Mesenchymal stem cell (in vitro differentiated cells and primary cell): Measurements from ENCODE around the gene PIGN.

ENCODE experiments used
- DNase-seq: peaks from one replicate; pipeline ENCODE4 v3.0.0-alpha.2; 2013
- H2AFZ ChIP-seq: one replicate; pipeline ENCODE4 v1.6.1; 2013; ENCODE audit warnings: low read depth, mild to moderate bottlenecking, control low read depth, inconsistent platforms, low read length, moderate library complexity
- H2AK5ac ChIP-seq: 2 replicates; pipeline ENCODE4 v1.6.1; 2013; ENCODE audit warnings: low read length, moderate library complexity, mild to moderate bottlenecking, inconsistent platforms; ENCODE audit not compliant: severe bottlenecking
- H2BK120ac ChIP-seq: one replicate; pipeline ENCODE4 v1.6.1; 2013; ENCODE audit warnings: low read depth, mild to moderate bottlenecking, inconsistent platforms, low read length, moderate library complexity
- H2BK12ac ChIP-seq, 2 experiments: one replicate each; pipeline ENCODE4 v1.6.1; 2013; ENCODE audit warnings: inconsistent platforms in 2 of 2, low read length in 2 of 2, mild to moderate bottlenecking in 2 of 2, moderate library complexity in 2 of 2, control low read depth in 1 of 2
- H2BK15ac ChIP-seq: one replicate; pipeline ENCODE4 v1.6.1; 2013; ENCODE audit warnings: mild to moderate bottlenecking, low read depth, inconsistent platforms; ENCODE audit not compliant: poor library complexity, severe bottlenecking
- H2BK5ac ChIP-seq: 2 replicates; pipeline ENCODE4 v1.6.1; 2013; ENCODE audit warnings: low read depth, mild to moderate bottlenecking, low read length, control low read depth, inconsistent platforms; ENCODE audit not compliant: poor library complexity, severe bottlenecking
- H3K14ac ChIP-seq, 2 experiments: one replicate each; pipeline ENCODE4 v1.6.1; 2013; ENCODE audit warnings: inconsistent platforms in 2 of 2, low read length in 2 of 2, control low read depth in 1 of 2, mild to moderate bottlenecking in 1 of 2, moderate library complexity in 1 of 2
- H3K18ac ChIP-seq, 2 experiments: one replicate each; pipeline ENCODE4 v1.6.1; 2013; ENCODE audit warnings: inconsistent platforms in 2 of 2, low read length in 2 of 2, control low read depth in 1 of 2, low read depth in 1 of 2, mild to moderate bottlenecking in 1 of 2
- H3K23ac ChIP-seq, 2 experiments: one replicate each; pipeline ENCODE4 v1.6.1; 2013; ENCODE audit warnings: inconsistent platforms in 2 of 2, low read length in 2 of 2, mild to moderate bottlenecking in 2 of 2, moderate library complexity in 2 of 2, control low read depth in 1 of 2
- H3K27ac ChIP-seq: 2 replicates; pipeline ENCODE4 v1.5.1; 2013; ENCODE audit warnings: mild to moderate bottlenecking, moderate library complexity, low read length, control low read depth, inconsistent platforms; ENCODE audit not compliant: poor library complexity, severe bottlenecking
- H3K27me3 ChIP-seq, 2 experiments: 2 replicates each; pipeline versions ENCODE4 v1.6.1 to v1.7.0; 2013; ENCODE audit warnings: low read length in 2 of 2, mild to moderate bottlenecking in 2 of 2, moderate library complexity in 2 of 2, control low read depth in 1 of 2, inconsistent platforms in 1 of 2; ENCODE audit not compliant: control insufficient read depth in 1 of 2, insufficient read depth in 1 of 2
- H3K36me3 ChIP-seq, 2 experiments: 2 replicates each; pipeline versions ENCODE4 v1.6.1 to v1.7.0; 2013; ENCODE audit warnings: low read length in 2 of 2, control low read depth in 1 of 2, inconsistent platforms in 1 of 2, low read depth in 1 of 2, mild to moderate bottlenecking in 1 of 2; ENCODE audit not compliant: insufficient read depth in 2 of 2, control insufficient read depth in 1 of 2
- H3K4ac ChIP-seq, 2 experiments: one replicate each; pipeline ENCODE4 v1.6.1; 2013; ENCODE audit warnings: inconsistent platforms in 2 of 2, low read length in 2 of 2, mild to moderate bottlenecking in 2 of 2, moderate library complexity in 2 of 2, control low read depth in 1 of 2, low read depth in 1 of 2
- H3K4me1 ChIP-seq: 2 replicates; pipeline ENCODE4 v1.6.1; 2013; ENCODE audit warnings: low read depth, low read length, control low read depth; ENCODE audit not compliant: control insufficient read depth, insufficient read depth
- H3K4me2 ChIP-seq: 2 replicates; pipeline ENCODE4 v1.6.1; 2013; ENCODE audit warnings: low read length, mild to moderate bottlenecking, inconsistent platforms; ENCODE audit not compliant: poor library complexity, severe bottlenecking
- H3K4me3 ChIP-seq, 2 experiments: 2 replicates each; pipeline versions ENCODE4 v1.5.1 to v1.7.0; 2013; ENCODE audit warnings: low read length in 2 of 2, mild to moderate bottlenecking in 2 of 2, control low read depth in 1 of 2, low read depth in 1 of 2; ENCODE audit not compliant: insufficient read depth in 1 of 2
- H3K79me1 ChIP-seq: replicated peaks from 2 replicates; pipeline ENCODE4 v1.6.1; 2013; ENCODE audit warnings: mild to moderate bottlenecking, control low read depth, low read length, inconsistent platforms; ENCODE audit not compliant: poor library complexity, severe bottlenecking
- H3K9ac ChIP-seq: 2 replicates; pipeline ENCODE4 v1.7.0; 2013; ENCODE audit warnings: mild to moderate bottlenecking, low read length, moderate library complexity
- H3K9me3 ChIP-seq: 2 replicates; pipeline ENCODE4 v1.7.0; 2013; ENCODE audit warnings: mild to moderate bottlenecking, low read length; ENCODE audit not compliant: control insufficient read depth
- H4K8ac ChIP-seq: one replicate; pipeline ENCODE4 v1.6.1; 2013; ENCODE audit warnings: inconsistent platforms, mild to moderate bottlenecking, low read length, moderate library complexity
- H4K91ac ChIP-seq: one replicate; pipeline ENCODE4 v1.6.1; 2013; ENCODE audit warnings: mild to moderate bottlenecking, low read length, inconsistent platforms
- WGBS: methylation state at CpG from one replicate; pipeline ENCODE4 v1.1.7; 2013; ENCODE audit warnings: mixed read lengths; 5-methylcytosine and 5-hydroxymethylcytosine counted together

PIGN gene

DNA sequence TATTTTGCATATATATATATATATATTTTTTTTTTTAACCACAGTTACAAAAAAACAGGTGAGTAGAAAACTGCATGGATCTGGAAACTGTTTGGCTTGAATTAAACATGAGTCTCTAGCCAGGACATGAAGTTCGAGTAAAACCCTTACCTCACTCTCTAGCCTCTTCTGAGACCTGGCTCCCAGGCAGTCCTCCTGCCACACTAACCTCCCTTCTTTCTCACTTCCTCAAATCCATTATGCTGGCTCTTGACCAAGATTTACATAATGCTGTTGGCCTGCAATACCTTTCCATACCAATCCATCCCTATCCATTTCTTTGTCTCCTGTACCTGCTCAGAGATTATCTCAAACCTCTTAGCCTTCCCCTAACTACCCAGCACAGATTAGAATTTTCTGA, 34.0 kb downstream of the PIGN start:
- no peak overlapping the region for H3K27ac ChIP-seq

DNA sequence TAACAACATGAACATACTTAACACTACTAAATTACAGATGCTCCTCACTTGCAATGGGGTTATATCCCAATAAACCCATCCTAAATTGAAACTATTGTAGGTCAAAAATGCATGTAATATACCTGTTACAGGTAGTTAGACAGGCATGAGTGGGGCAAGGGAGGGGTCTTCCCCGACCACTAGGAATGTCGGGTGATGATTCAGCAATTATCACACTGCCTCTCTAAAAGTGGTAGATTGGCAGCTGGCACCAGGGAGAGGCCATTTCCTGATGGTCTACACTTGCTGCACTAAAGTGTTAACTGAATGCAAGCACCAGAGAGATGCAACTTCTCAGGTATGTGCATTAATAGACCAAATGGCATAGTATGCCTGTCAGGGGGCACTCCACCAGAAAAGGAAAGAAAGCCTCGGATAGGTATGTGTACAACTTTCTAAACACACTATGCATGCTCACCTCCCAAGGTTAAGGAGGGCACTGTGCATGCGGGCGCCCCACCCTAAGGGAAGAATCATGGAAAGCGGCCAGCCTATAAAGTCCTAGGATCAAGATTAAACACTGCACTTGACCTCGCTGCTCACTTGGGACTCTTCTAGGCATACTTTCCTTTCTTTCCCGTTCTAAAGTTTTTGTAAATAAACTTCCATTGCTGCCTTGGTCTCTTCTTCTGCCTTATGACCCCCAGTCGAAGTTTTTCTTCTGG, 35.6 kb downstream of the PIGN start:
- WGBS: 99% methylated on average over 7 of the region's 9 CpGs
- Histone ChIP-seq H3K4me2 (no peak overlapping the region), H3K18ac (no peak overlapping the region), H3K27me3 (no peaks in the 10 kb centered on the region), H3K79me1 (no peaks in the 10 kb centered on the region), H3K9me3 (no peaks in the 10 kb centered on the region), H2AK5ac (no peak overlapping the region), H2AFZ (no peak overlapping the region), H3K4ac (no peak overlapping the region), H3K9ac (no peak overlapping the region), H3K4me1 (no peaks in the 10 kb centered on the region), H2BK120ac (no peak overlapping the region), H2BK15ac (no peak overlapping the region), H2BK5ac (no peak overlapping the region), H3K27ac (no peak overlapping the region), H3K36me3 (peaks cover 0 to 20% of the 10 kb centered on the region in 2 experiments), H2BK12ac (no peak overlapping the region), H3K14ac (no peak overlapping the region), H3K23ac (no peak overlapping the region), H3K4me3 (no peak overlapping the region), H4K91ac (no peak overlapping the region), H4K8ac (no peak overlapping the region)
- DNase-seq: no peak

More for the DNA sequence above, 34.0 kb downstream of the PIGN start:
- H2BK12ac ChIP-seq: no peak overlapping the region
- no peak overlapping the region for H2BK15ac ChIP-seq
- no peak overlapping the region for H3K4me2 ChIP-seq
- no peak overlapping the region for H2AFZ ChIP-seq
- H2BK5ac ChIP-seq: no peak overlapping the region
- no peak overlapping the region for H3K23ac ChIP-seq
- no peak overlapping the region for H2BK120ac ChIP-seq
- no peak overlapping the region for H3K18ac ChIP-seq
- no peak overlapping the region for H3K9ac ChIP-seq
- H3K4me3 ChIP-seq: no peak overlapping the region
- no peak overlapping the region for H3K4ac ChIP-seq
- H3K14ac ChIP-seq: no peak overlapping the region
- H3K27me3 ChIP-seq: no peaks in the 10 kb centered on the region
- no peak for DNase-seq
- peaks cover 0 to 28% of the 10 kb centered on the region in 2 experiments for H3K36me3 ChIP-seq
- WGBS: 100% methylated on average over 1 of the region's 1 CpG
- H3K4me1 ChIP-seq: no peaks in the 10 kb centered on the region
- H4K91ac ChIP-seq: no peak overlapping the region
- no peak overlapping the region for H2AK5ac ChIP-seq
- H3K79me1 ChIP-seq: no peaks in the 10 kb centered on the region
- H4K8ac ChIP-seq: no peak overlapping the region
- H3K9me3 ChIP-seq: no peaks in the 10 kb centered on the region

DNA sequence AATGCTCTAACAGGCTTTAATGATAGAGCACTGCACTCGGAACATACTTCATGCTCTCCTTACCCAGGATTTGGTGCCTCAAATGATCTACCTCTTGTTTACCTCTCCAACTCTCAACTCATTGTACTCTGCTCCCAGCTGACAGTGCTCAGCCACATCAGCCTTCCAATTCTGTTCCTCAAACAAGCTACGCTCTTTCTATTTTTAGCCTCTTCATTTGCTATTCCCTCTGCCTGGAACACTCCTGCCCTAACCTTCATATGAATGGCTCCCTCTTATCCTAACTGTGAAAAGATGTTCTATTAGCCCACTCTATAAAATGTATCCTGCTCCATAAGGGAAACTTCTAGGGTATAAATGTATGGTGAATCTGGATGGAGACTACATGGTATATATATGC, 42.5 kb downstream of the PIGN start:
- no peak overlapping the region for H2BK120ac ChIP-seq
- no peaks in the 10 kb centered on the region for H3K27me3 ChIP-seq
- no peak overlapping the region for H4K8ac ChIP-seq
- no peak overlapping the region for H3K14ac ChIP-seq
- H3K36me3 ChIP-seq: peaks cover 3 to 43% of the 10 kb centered on the region in 2 experiments
- no peaks in the 10 kb centered on the region for H3K79me1 ChIP-seq
- H3K4me3 ChIP-seq: no peak overlapping the region
- DNase-seq: no peak
- no peaks in the 10 kb centered on the region for H3K9me3 ChIP-seq
- H2AFZ ChIP-seq: no peak overlapping the region
- H3K9ac ChIP-seq: no peak overlapping the region
- H3K4ac ChIP-seq: no peak overlapping the region
- no peaks in the 10 kb centered on the region for H3K4me1 ChIP-seq
- H3K4me2 ChIP-seq: no peak overlapping the region
- WGBS: 91% methylated on average over 2 of the region's 2 CpGs
- H2BK12ac ChIP-seq: no peak overlapping the region
- H2AK5ac ChIP-seq: no peak overlapping the region
- H4K91ac ChIP-seq: no peak overlapping the region
- no peak overlapping the region for H2BK5ac ChIP-seq
- no peak overlapping the region for H3K27ac ChIP-seq
- H3K23ac ChIP-seq: no peak overlapping the region
- no peak overlapping the region for H2BK15ac ChIP-seq
- no peak overlapping the region for H3K18ac ChIP-seq

DNA sequence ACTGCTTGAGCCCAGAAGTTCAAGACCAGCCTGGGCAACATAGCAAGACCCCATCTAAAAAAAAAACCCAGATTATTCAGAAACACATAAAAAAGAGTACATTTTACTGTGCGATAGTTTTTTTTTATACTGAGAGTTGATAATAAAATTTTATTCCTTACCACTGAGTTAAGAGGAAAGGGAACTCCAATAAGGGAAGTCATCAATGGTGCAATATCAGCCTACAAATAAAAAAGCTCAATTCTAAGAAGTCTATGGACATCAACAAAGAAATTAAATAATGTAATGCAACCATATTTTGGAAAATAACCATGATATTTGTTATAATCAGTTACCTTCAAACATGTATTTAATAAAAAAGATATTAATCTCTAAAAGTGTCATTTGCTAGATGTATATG, 46.6 kb downstream of the PIGN start:
- Histone ChIP-seq H3K4me2 (no peak overlapping the region), H2BK120ac (no peak overlapping the region), H3K4ac (no peak overlapping the region), H2BK15ac (no peak overlapping the region), H3K36me3 (peaks cover 3 to 46% of the 10 kb centered on the region in 2 experiments), H4K8ac (no peak overlapping the region), H3K4me3 (no peak overlapping the region), H2AFZ (no peak overlapping the region), H3K18ac (no peak overlapping the region), H3K9ac (no peak overlapping the region), H3K9me3 (no peaks in the 10 kb centered on the region), H4K91ac (no peak overlapping the region), H2AK5ac (no peak overlapping the region), H3K23ac (no peak overlapping the region), H3K79me1 (no peaks in the 10 kb centered on the region), H3K4me1 (no peaks in the 10 kb centered on the region), H3K27me3 (no peaks in the 10 kb centered on the region), H3K27ac (no peak overlapping the region), H2BK12ac (no peak overlapping the region), H3K14ac (no peak overlapping the region), H2BK5ac (no peak overlapping the region)
- no CpG with 5 or more reads among the region's 1 CpG for WGBS
- no peak for DNase-seq
